Measurements from ENCODE around the gene MOGAT2.

GRCh38 chr11:75700940-75701339, 16.7 kb upstream of the MOGAT2 start:
- TF ChIP-seq EZH2phosphoT487 (IDR thresholded peaks at IDR 0.05; ENCODE audit: borderline replicate concordance, low read length) (no peak), CTCF (conservative IDR thresholded peaks at IDR 0.05; ENCODE audit: low read depth, low read length) (no peak), EZH2 (IDR thresholded peaks at IDR 0.05; ENCODE audit: low read length, unreplicated experiment) (no peak)
